ENCODE data around the gene HOXC10. TPM values are rescaled to one million over a fixed set of nuclear protein-coding genes. Genes with fewer than 3 reads are reported as not detected.
A peak's percentile ranks its signal among the peaks of the same experiment; 100 is the strongest.

Gene HOXC10
- total RNA-seq, 1 experiment from 2014 or later: 48.6 TPM

- no peak for DNase-seq (ENCODE audit: low spot score)
- in situ Hi-C loops (cut with HindIII; ENCODE audit: low sequenced_read_pairs): no loop called here
Measured at GRCh38 chr12:53997204-53998109, 12.5 kb downstream of the HOXC10 start.

- in situ Hi-C loops (cut with HindIII; ENCODE audit: low sequenced_read_pairs): no loop called here
- no peak for DNase-seq (ENCODE audit: low spot score)
Measured at GRCh38 chr12:53998110-53998899, 13.4 kb downstream of the HOXC10 start.

- no peak for DNase-seq (ENCODE audit: low spot score)
- in situ Hi-C loops (cut with HindIII; ENCODE audit: low sequenced_read_pairs): no loop called here
Measured at GRCh38 chr12:53998900-53999236, 13.9 kb downstream of the HOXC10 start.

DNA sequence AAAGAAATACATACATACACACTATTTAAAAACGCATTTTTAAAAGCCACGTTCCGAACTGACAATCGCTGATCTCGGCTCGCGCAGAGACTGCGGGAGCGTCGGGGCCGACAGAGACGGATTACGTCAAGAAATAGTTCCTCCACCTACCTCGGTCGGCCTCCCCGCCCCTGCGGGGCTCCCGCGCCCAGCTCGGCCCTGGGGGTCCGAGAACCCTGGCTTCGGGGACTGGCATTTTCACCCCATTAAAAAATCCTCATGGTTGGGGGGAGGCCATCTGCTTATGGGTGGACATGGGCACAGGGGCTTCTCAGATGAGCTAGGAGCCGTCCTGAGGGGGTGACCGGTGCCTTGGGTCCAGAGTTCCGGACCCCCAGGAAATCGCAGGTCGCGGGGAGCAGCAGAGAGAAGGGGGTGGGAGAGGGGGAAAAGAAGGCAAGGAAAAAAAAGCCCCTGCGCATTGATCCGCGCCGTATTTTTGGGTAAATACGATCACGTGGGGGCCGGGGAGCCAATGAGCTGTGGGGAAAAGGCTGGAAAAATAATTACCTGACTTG is 14.7 kb downstream of the HOXC10 start:
- in situ Hi-C loops (cut with HindIII; ENCODE audit: low sequenced_read_pairs): loop anchor here (25.0 kb wide), 1 partner anchor 188 kb away; the partner anchor contains the start of gene SMUG1
- no peak for DNase-seq (ENCODE audit: low spot score)

DNA sequence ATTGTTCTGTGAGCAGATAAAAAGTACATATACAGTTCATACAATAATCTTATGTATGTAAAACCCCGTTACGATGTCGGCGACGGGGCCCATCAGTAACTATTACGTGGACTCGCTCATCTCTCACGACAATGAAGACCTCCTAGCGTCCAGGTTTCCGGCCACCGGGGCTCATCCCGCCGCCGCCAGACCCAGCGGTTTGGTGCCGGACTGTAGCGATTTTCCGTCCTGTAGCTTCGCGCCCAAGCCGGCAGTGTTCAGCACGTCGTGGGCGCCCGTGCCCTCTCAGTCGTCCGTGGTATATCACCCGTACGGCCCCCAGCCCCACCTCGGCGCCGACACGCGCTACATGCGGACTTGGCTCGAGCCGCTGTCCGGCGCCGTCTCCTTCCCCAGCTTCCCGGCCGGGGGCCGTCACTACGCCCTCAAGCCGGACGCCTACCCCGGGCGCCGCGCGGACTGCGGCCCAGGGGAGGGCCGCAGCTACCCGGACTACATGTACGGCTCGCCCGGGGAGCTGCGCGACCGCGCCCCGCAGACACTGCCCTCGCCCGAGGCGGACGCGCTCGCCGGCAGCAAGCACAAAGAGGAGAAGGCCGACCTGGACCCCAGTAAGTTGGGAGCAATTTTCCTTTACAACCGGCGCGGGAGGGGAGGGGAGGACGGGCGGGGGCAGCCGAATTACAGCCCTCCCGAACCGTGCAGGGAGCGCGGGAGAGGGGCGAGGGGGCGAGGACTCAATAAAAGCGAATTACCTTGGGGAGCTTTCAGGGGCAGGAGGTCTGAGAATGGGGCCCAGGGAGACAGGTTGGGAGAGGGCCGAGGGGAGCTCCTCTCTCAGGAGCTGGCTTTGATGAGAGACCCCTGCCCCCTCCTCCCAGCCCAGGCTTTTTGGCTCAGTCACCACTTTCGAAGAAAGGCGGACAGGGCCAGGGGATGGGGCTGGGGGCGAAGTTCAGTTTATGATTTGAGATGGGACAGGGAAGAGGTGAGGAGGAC is 15.5 kb downstream of the HOXC10 start, which contains the start of gene HOXC9:
HOXC9 (plus strand) TSS at position 46 of the 999 bp plus-strand sequence; CDS start at position 74, 28 bp downstream.
- in situ Hi-C loops (cut with HindIII; ENCODE audit: low sequenced_read_pairs): loop anchor here (25.0 kb wide), 1 partner anchor 187 kb away; the partner anchor contains the start of gene SMUG1
- no peak for DNase-seq (ENCODE audit: low spot score)

- no peak for DNase-seq (ENCODE audit: low spot score)
- in situ Hi-C loops (cut with HindIII; ENCODE audit: low sequenced_read_pairs): loop anchor here (25.0 kb wide), 1 partner anchor 186 kb away; the partner anchor contains the start of gene SMUG1
Measured at GRCh38 chr12:54001283-54002187, 16.6 kb downstream of the HOXC10 start.

DNA sequence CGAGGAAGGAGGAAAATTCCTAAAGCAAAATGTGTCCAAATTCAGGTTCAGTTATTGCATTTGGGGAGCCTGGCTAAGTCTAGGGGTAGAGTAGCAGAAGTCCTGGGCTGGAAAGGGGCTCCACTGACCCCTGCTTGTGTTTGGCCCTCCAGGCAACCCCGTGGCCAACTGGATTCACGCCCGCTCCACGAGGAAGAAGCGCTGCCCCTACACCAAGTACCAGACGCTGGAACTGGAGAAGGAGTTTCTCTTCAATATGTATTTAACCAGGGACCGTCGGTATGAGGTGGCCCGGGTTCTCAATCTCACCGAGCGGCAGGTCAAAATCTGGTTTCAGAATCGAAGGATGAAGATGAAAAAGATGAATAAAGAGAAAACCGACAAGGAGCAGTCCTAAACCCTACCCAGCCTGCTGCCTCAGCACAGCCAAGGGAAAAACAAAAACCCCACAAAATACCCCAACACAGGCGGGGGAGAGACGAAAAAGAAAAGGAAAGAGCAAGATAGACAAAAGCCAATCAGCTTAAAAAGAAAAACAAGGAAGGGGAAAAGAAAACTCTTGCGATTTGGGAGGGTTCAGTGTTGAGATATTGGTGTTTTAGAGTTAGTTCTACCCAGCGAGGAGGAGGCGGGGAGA is 17.4 kb downstream of the HOXC10 start:
- no peak for DNase-seq (ENCODE audit: low spot score)
- in situ Hi-C loops (cut with HindIII; ENCODE audit: low sequenced_read_pairs): loop anchor here (25.0 kb wide), 1 partner anchor 185 kb away; the partner anchor contains the start of gene SMUG1

GRCh38 chr12:54002915-54003389 is 18.0 kb downstream of the HOXC10 start:
- DNase-seq (ENCODE audit: low spot score): no peak
- in situ Hi-C loops (cut with HindIII; ENCODE audit: low sequenced_read_pairs): loop anchor here (25.0 kb wide), 1 partner anchor 184 kb away; the partner anchor contains the start of gene SMUG1

GRCh38 chr12:54003625-54004024 is 18.7 kb downstream of the HOXC10 start:
- no peak for DNase-seq (ENCODE audit: low spot score)
- in situ Hi-C loops (cut with HindIII; ENCODE audit: low sequenced_read_pairs): loop anchor here (25.0 kb wide), 1 partner anchor 184 kb away; the partner anchor contains the start of gene SMUG1

- in situ Hi-C loops (cut with HindIII; ENCODE audit: low sequenced_read_pairs): loop anchor here (25.0 kb wide), 1 partner anchor 183 kb away; the partner anchor contains the start of gene SMUG1
Measured at GRCh38 chr12:54004063-54004840, 19.3 kb downstream of the HOXC10 start.

DNA sequence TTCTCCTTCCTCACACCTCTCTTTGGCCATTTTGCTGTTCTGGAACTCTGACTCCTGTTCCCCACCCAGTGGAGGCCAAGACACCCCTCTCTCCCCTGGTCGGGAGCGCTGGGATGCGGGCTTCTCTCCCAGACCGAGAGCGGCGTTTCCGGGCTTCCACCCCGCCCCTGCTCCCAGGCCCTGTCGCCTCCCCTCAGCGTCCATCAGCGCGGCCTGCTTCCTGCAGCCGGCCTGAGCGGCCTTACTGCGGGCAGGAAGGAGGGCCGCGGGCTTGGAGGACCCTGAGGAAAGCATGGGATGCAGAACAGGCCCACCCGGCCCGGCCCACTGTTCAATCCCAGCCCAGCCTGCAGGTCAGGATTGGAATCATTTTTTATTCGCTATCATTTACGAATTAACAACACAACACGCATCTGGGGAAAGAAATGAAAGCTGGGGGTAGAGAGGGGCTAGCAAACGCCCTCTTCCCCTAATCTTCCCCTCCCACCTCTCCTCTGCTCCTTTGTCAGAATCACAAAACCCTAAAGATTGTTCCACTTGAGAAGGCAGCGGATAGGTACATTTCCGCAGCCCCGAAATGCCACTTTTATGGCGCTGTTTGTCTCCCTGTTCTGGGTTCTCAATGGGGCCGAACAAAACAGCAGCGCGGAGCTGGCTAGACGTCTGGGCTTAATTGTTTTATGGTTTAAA is 20.0 kb downstream of the HOXC10 start:
- in situ Hi-C loops (cut with HindIII; ENCODE audit: low sequenced_read_pairs): loop anchor here (25.0 kb wide), 1 partner anchor 182 kb away; the partner anchor contains the start of gene SMUG1
- DNase-seq (ENCODE audit: low spot score): no peak

More at GRCh38 chr12:54004063-54004840, 19.3 kb downstream of the HOXC10 start:
- no peak for DNase-seq (ENCODE audit: low spot score)

- in situ Hi-C loops (cut with HindIII; ENCODE audit: low sequenced_read_pairs): loop anchor here (25.0 kb wide), 1 partner anchor 182 kb away; the partner anchor contains the start of gene SMUG1
- DNase-seq (ENCODE audit: low spot score): no peak
Measured at GRCh38 chr12:54005531-54005852, 20.5 kb downstream of the HOXC10 start.

DNA sequence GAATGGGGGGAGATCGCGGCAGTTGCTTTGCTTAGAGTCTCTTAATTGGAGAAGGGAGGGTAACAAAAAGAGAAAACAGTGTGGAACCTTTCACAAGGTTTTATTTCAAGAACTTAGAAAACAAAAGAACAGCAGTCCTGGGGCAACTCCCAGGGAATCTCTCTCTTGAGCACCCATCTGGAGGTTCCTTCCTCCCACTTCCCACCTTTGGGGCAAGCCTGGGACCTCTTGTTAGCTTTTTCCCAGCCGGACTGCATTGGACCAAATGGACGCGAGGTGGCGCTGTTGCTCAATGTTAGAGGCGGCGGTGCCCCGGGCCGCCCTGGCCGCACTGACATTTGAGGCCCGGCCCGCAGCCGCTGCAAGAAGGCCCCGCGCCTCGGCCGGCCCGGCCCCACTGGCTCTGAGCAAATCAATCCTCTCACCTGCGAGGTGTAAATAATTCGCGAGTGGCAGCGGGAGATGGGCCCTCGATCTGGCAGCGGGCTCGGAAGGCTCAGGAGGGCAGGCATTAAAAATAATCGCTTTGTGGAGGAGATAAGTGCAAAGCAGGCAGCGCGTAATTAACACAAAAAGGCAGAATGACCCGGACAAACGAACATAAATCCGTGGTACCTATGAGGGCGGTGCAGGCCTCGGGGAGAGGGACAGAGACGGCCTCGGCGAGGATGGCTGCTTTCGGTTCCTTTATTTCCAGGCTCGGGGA is 21.1 kb downstream of the HOXC10 start:
- in situ Hi-C loops (cut with HindIII; ENCODE audit: low sequenced_read_pairs): loop anchor here (25.0 kb wide), 1 partner anchor 181 kb away; the partner anchor contains the start of gene SMUG1
- peak; percentile 88 for DNase-seq (ENCODE audit: low spot score)

- no peak for DNase-seq (ENCODE audit: low spot score)
- in situ Hi-C loops (cut with HindIII; ENCODE audit: low sequenced_read_pairs): loop anchor here (25.0 kb wide), 1 partner anchor 181 kb away; the partner anchor contains the start of gene SMUG1
Measured at GRCh38 chr12:54006559-54007220, 21.7 kb downstream of the HOXC10 start.

Measured in G401 (cell line).